Thymus (tissue), 2 donors: ENCODE measurements around the gene KEL. TPM values are rescaled to one million over a fixed set of nuclear protein-coding genes. Genes with fewer than 3 reads are reported as not detected.

Experiments used
- polyA plus RNA-seq: library from polyadenylated mRNA; stranded (reverse); fragments of 200-250 nt; gene quantifications from one replicate; pipeline ENCODE4 v1.2.3, GENCODE V29; 2013
- total RNA-seq: library from RNA; stranded (reverse); fragments of 120-200 nt; gene quantifications from one replicate; pipeline ENCODE4 v1.2.4, GENCODE V29; 2013
- donor health status: healthy.

KEL gene
- total and polyA plus RNA-seq, 2 donors, result 2.6 to 2.7 TPM

Other genes with a start within 250 kb of the KEL start
- 0.76 TPM for gene PRSS1, start 212.9 kb downstream of the KEL start, total RNA-seq
- gene PRSS1, start 212.9 kb downstream of the KEL start, polyA plus RNA-seq, result 4.5 TPM
- 1.8 TPM for gene PRSS2, start 191.4 kb downstream of the KEL start, total RNA-seq
- 23.1 TPM for gene PRSS2, start 191.4 kb downstream of the KEL start, polyA plus RNA-seq
- 75.6 TPM for gene EPHB6, start 107.3 kb downstream of the KEL start, total RNA-seq
- gene EPHB6, start 107.3 kb downstream of the KEL start, polyA plus RNA-seq, result 163 TPM
- gene TRPV6, start 76.6 kb downstream of the KEL start, total RNA-seq, result 0.24 TPM
- 1.1 TPM for gene TRPV6, start 76.6 kb downstream of the KEL start, polyA plus RNA-seq
- 0.05 TPM for gene TRPV5, start 28.6 kb downstream of the KEL start, total RNA-seq
- 0.02 TPM for gene TRPV5, start 28.6 kb downstream of the KEL start, polyA plus RNA-seq
- gene LLCFC1, start 22.9 kb downstream of the KEL start, total RNA-seq, result not detected
- gene LLCFC1, start 22.9 kb downstream of the KEL start, polyA plus RNA-seq, result not detected
- gene OR9A2, start 64.8 kb upstream of the KEL start, total RNA-seq, result not detected
- not detected for gene OR9A2, start 64.8 kb upstream of the KEL start, polyA plus RNA-seq
- not detected for gene OR6V1, start 90.0 kb upstream of the KEL start, total RNA-seq
- 0.02 TPM for gene OR6V1, start 90.0 kb upstream of the KEL start, polyA plus RNA-seq
- 0.28 TPM for gene PIP, start 169.7 kb upstream of the KEL start, total RNA-seq
- 6.5 TPM for gene PIP, start 169.7 kb upstream of the KEL start, polyA plus RNA-seq
- not detected for gene TAS2R39, start 221.1 kb upstream of the KEL start, total RNA-seq
- not detected for gene TAS2R39, start 221.1 kb upstream of the KEL start, polyA plus RNA-seq